Stimulated activated naive CD8-positive, alpha-beta T cell treated with anti-CD3 and anti-CD28 coated beads, Interleukin-15, Interleukin-2, amounts not matched to agents 100 ng/mL and 50 ng/mL, for 24 hours (primary cell): ENCODE results near the gene DDAH2.
A peak's percentile ranks its signal among the peaks of the same experiment; 100 is the strongest.
"Not testable (repeated sequence)": the region's sequence is repeated elsewhere in the genome, so short reads cannot be mapped to it uniquely, and the experiment has no call there.

Experiments used
- H3K27ac Mint-ChIP-seq: one replicate; pipeline ENCODE4 v1.8.0; 2021; ENCODE audit warnings: mild to moderate bottlenecking, mixed read lengths
- H3K27me3 Mint-ChIP-seq: one replicate; pipeline ENCODE4 v1.8.0; 2021; ENCODE audit warnings: mixed read lengths
- H3K36me3 Mint-ChIP-seq: one replicate; pipeline ENCODE4 v1.8.0; 2021; ENCODE audit warnings: low read depth, mixed read lengths
- H3K4me1 Mint-ChIP-seq: one replicate; pipeline ENCODE4 v1.8.0; 2021; ENCODE audit warnings: low read depth, mixed read lengths
- H3K4me3 Mint-ChIP-seq: one replicate; pipeline ENCODE4 v1.8.0; 2021; ENCODE audit warnings: mild to moderate bottlenecking, mixed read lengths
- H3K9me3 Mint-ChIP-seq: one replicate; pipeline ENCODE4 v1.8.0; 2021; ENCODE audit warnings: mixed read lengths

Gene DDAH2

DNA sequence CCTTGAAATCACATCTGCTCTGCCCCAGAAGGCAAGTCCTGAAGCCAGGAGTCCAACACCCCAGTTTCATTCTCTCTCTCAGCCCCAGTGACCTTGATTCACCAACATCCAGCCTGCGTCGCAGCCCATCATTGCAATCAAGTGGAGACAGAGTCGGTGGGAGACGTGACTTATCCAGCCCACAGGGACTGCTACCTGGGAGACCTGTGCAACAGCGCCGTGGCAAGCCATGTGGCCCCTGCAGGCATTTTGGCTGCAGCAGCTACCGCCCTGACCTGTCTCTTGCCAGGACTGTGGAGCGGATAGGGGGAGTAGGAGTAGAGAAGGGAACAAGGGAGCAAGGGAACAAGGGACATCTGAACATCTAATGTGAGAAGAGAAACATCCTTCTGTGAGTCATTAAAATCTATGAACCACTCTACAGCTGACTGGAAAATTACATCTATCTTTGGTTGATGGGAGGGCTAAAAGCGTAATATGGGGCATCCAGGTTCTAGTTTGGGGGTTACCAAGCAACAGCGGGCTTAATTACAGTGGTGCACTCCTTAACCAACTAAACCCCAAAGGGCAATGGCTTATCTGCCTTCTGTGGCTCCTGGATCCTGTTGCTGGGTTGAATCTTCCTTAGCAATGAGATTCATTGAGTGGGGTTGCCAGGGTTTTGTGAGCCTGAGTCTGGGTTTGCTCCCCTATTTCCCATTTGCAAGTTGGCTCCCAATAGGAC, 11.4 kb downstream of the DDAH2 start:
- Mint-ChIP-seq H3K4me3 (no peak overlapping the region), H3K36me3 (no peaks in the 10 kb centered on the region), H3K9me3 (no peaks in the 10 kb centered on the region), H3K4me1 (peaks cover 7% of the 10 kb centered on the region), H3K27me3 (no peaks in the 10 kb centered on the region), H3K27ac (no peak overlapping the region)

DNA sequence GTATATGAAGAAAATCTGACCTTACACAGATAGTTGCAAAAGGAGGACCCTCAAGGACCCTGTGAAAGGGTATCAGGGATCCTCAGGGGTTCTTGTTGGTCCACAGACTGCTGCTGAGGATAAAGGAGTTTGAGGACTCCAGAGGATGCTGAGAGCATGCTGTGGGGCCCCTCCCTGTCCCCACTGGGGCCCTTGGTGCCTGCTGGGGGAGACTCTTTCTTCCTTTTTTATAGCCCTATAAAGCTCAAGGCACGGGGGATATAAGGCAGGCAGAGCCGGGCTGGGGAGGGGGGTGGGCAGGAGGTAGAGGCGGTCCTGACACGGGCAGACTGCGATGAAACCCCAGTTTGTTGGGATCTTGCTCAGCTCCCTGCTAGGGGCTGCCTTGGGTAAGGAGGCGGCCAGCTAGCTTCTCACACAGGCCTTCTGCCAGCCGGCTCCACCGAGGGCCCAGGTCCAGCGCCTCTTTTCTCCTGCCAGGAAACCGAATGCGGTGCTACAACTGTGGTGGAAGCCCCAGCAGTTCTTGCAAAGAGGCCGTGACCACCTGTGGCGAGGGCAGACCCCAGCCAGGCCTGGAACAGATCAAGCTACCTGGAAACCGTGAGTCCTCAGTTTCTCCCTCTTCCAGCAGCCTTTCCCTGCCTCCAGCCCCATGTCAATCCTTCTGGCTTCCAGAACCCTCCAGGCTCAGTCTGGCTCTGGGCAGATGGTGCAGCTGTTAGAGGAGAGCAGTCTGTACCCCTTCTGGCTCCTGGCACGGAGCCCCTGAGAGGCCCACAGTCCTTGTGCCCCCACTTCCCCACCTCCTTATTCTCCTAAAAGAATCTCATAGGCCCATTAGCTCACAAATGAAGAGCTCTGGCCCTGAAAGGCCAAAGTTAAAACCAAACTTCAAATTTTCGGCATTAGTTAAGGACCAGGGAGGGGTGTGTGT, 13.8 kb downstream of the DDAH2 start, which contains the start of gene LY6G6D:
LY6G6D (plus strand) TSS at position 327 of the 937 bp plus-strand sequence; CDS start at position 335, 8 bp downstream.
- H3K27ac Mint-ChIP-seq: no peak within 1 kb of the TSS
- H3K9me3 Mint-ChIP-seq: no peaks in the 10 kb centered on the region
- H3K4me1 Mint-ChIP-seq: peaks cover 14% of the 10 kb centered on the region
- no peaks in the 10 kb centered on the region for H3K27me3 Mint-ChIP-seq
- no peaks in the 10 kb centered on the region for H3K36me3 Mint-ChIP-seq
- H3K4me3 Mint-ChIP-seq: no peak within 1 kb of the TSS

DNA sequence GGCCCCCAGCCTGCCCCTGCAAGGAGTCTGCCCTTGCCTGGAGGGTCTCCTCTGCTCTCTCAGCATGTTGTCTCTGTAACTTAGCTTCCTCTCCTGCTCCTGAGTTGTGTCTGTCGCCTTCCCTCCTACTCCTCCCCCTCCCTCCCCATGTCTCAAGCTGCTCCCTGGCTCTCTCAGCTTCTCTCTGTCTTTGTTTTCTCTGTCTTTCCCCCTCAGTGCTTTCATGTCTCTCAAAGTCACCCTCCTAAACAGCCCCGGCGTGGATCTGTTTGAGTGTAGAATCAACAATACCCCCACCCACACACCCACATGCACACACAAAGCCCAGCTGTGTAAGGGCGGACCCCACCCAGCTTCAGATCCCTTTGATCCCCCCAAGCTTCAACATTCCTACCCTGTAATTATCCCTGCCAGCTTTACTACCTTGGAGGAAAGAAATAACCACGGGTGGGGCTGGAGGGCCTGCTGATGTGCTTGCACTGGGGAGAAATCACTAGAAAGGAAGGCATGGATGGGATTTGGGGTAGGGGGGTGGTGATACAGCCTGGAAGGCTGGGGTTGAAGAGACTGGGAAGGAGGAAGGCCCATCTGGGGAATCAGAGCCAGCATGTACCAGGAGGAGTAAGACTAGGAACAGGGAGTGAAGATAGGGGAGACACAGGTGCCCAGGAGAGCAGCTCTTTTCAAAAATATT, 15.0 kb downstream of the DDAH2 start:
- Mint-ChIP-seq H3K27ac (no peak overlapping the region), H3K36me3 (no peaks in the 10 kb centered on the region), H3K4me1 (peaks cover 14% of the 10 kb centered on the region), H3K9me3 (no peaks in the 10 kb centered on the region), H3K4me3 (no peak overlapping the region), H3K27me3 (no peaks in the 10 kb centered on the region)

- no peaks in the 10 kb centered on the region for H3K36me3 Mint-ChIP-seq
- H3K27ac Mint-ChIP-seq: no peak overlapping the region
- H3K27me3 Mint-ChIP-seq: no peaks in the 10 kb centered on the region
- H3K9me3 Mint-ChIP-seq: no peaks in the 10 kb centered on the region
- H3K4me3 Mint-ChIP-seq: no peak overlapping the region
- H3K4me1 Mint-ChIP-seq: peaks cover 14% of the 10 kb centered on the region
These were observed 15.6 kb downstream of the DDAH2 start for GRCh38 chr6:31713465-31713864.

DNA sequence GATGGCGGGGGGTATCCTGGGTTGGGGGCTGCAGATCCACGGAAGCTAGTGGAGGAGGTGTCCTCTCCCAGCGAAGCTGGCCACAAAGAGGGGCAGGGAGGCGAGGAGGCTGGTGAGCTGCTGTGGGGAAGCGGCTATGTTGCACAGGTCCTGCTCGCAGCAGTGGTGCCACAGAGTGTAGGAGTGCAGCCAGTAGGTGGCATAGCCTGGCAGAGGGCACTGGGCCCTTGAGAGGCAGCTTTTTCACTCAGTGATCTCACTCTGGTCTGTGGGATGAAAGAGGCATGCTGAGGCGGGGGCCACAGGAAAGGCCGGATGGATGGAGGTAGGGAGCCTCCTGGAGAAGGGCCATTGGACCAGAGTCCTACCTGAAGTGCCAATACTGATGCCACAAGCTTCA, 16.8 kb downstream of the DDAH2 start:
- Mint-ChIP-seq H3K9me3 (no peaks in the 10 kb centered on the region), H3K4me3 (no peak overlapping the region), H3K27ac (no peak overlapping the region), H3K27me3 (no peaks in the 10 kb centered on the region), H3K36me3 (no peaks in the 10 kb centered on the region), H3K4me1 (peaks cover 14% of the 10 kb centered on the region)

- Mint-ChIP-seq H3K27me3 (no peaks in the 10 kb centered on the region), H3K9me3 (no peaks in the 10 kb centered on the region), H3K4me3 (no peak overlapping the region), H3K4me1 (peaks cover 14% of the 10 kb centered on the region), H3K36me3 (no peaks in the 10 kb centered on the region), H3K27ac (no peak overlapping the region)
These were observed 17.9 kb downstream of the DDAH2 start for GRCh38 chr6:31711233-31711632.

DNA sequence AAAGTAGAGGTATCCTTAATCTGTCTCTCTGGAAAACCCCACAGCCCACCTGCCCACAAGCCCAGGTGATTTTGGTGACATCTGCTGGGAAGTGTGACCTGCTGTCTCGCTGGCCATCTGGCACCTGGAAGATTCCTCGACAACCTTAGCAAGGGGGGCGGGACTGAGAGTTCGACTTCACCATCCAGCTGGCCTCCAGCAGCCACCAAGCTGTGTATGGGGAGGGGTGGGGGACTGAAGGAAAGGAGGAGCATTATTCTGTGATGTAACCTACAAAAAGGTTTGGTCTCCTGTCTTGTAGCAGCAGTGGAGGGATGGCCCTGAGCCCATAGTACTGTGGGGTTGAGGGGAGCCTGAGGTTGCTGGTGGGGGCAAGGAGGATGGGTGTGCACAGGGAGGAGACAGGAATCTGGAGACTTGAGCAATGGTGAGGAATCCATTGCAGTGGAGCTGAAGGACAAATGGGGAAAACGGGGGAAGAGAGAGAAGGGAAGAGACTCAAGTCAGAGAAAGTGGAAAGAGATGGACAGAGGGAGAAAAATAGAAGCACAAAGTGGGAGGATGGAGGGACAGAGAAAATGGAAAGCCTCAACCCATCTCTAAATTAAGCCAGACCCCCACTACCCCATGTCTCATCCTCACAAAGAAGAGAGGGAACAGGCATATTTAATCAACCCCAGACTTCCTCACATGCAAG, 18.4 kb downstream of the DDAH2 start:
- no peak overlapping the region for H3K27ac Mint-ChIP-seq
- peaks cover 14% of the 10 kb centered on the region for H3K4me1 Mint-ChIP-seq
- H3K9me3 Mint-ChIP-seq: no peaks in the 10 kb centered on the region
- no peak overlapping the region for H3K4me3 Mint-ChIP-seq
- H3K36me3 Mint-ChIP-seq: no peaks in the 10 kb centered on the region
- no peaks in the 10 kb centered on the region for H3K27me3 Mint-ChIP-seq

GRCh38 chr6:31709157-31709556, 19.9 kb downstream of the DDAH2 start:
- H3K9me3 Mint-ChIP-seq, H3K36me3 Mint-ChIP-seq, H3K27ac Mint-ChIP-seq, H3K27me3 Mint-ChIP-seq, H3K4me3 Mint-ChIP-seq: not testable (repeated sequence)
- H3K4me1 Mint-ChIP-seq: peaks cover 14% of the 10 kb centered on the region

DNA sequence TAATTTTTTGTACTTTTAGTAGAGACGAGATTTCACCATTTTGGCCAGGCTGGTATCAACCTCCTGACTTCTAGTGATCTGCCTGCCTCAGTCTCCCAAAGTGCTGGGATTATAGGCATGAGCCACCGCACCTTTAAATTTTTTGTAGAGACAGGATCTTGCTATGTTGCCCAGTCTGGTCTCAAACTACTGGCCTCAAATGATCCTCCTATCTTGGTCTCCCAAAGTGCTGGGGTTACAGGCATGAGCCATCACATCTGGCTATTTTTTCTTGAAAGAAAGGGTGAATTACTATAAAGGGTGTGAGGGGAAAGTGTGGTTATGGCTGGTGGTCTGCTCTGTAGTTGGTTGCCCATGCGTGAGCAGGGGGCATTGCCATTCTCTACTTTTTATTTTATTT, 20.9 kb downstream of the DDAH2 start:
- no peaks in the 10 kb centered on the region for H3K36me3 Mint-ChIP-seq

GRCh38 chr6:31707701-31708100, 21.4 kb downstream of the DDAH2 start:
- H3K27ac Mint-ChIP-seq: no peak overlapping the region
- H3K4me1 Mint-ChIP-seq: peaks cover 14% of the 10 kb centered on the region
- H3K9me3 Mint-ChIP-seq: no peaks in the 10 kb centered on the region
- no peaks in the 10 kb centered on the region for H3K27me3 Mint-ChIP-seq
- H3K36me3 Mint-ChIP-seq: no peaks in the 10 kb centered on the region
- no peak overlapping the region for H3K4me3 Mint-ChIP-seq

More for the DNA sequence above, 20.9 kb downstream of the DDAH2 start:
- Mint-ChIP-seq H3K9me3 (no peaks in the 10 kb centered on the region), H3K4me3 (no peak overlapping the region), H3K4me1 (peaks cover 14% of the 10 kb centered on the region), H3K27ac (no peak overlapping the region), H3K27me3 (no peaks in the 10 kb centered on the region)

DNA sequence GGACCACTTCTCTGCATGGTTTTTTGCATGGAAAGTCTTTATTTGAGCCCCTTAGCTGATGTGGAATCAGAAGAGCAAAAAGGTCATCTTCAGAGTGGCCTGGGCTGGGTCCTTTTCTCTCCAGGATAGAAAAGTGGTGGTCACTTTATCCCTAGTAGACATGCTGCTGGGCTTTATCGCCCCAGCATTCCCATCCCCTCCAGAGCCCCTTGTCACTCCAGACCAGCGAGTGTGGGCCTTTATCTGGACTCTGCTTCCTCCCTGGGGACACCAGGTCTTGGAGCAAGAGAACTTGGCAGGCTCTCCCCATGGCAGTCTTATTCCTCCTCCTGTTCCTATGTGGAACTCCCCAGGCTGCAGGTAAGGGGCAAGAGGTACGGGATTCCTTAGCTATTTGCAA, 22.5 kb downstream of the DDAH2 start, which contains the start of gene LY6G6F:
LY6G6F (plus strand) TSS at position 268 of the 400 bp plus-strand sequence; CDS start at position 309, 41 bp downstream.
- no peak within 1 kb of the TSS for H3K4me3 Mint-ChIP-seq
- H3K27me3 Mint-ChIP-seq: no peaks in the 10 kb centered on the region
- H3K27ac Mint-ChIP-seq: no peak within 1 kb of the TSS
- peaks cover 22% of the 10 kb centered on the region for H3K4me1 Mint-ChIP-seq
- no peaks in the 10 kb centered on the region for H3K9me3 Mint-ChIP-seq
- H3K36me3 Mint-ChIP-seq: no peaks in the 10 kb centered on the region

GRCh38 chr6:31705931-31706330, 23.2 kb downstream of the DDAH2 start:
- Mint-ChIP-seq H3K36me3 (peaks cover 4% of the 10 kb centered on the region), H3K27me3 (no peaks in the 10 kb centered on the region), H3K9me3 (no peaks in the 10 kb centered on the region), H3K27ac (no peak overlapping the region), H3K4me3 (no peak overlapping the region), H3K4me1 (peaks cover 23% of the 10 kb centered on the region)

- Mint-ChIP-seq H3K4me3 (peak within 1 kb of the TSS; percentile 100), H3K9me3 (no peaks in the 10 kb centered on the region), H3K36me3 (peaks cover 11% of the 10 kb centered on the region), H3K27me3 (no peaks in the 10 kb centered on the region), H3K27ac (peak within 1 kb of the TSS; percentile 98), H3K4me1 (peaks cover 22% of the 10 kb centered on the region)
These were observed 26.0 kb downstream of the DDAH2 start, which contains the start of gene ABHD16A for GRCh38 chr6:31702819-31703716. ABHD16A (minus strand) TSS chr6:31703324; CDS start chr6:31703281, 43 bp downstream.
